ENCODE data around the gene HAPLN1.

DNA sequence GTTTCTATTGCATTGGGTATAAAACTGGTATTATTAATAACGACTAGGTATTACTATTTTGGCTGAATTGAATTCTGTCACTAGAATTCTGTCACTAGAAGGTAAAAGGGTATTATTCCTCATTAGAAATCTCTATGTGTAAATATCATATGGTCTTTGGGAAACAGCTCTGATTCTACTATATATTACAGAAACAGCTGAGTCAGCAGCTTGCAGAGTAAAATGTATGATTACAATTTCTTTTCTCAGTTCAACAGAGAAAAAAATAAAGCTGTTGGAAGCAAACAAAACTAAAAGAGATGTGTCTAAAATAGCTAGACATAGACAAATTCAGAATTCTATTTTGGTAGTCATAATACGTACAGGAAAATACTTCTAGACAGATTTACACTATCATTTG is 48.5 kb downstream of the HAPLN1 start:
- TF ChIP-seq CTCF (IDR thresholded peaks at IDR 0.05) (no peak), POLR2A (IDR thresholded peaks at IDR 0.05) (no peak)
